RPMI7951 (cell line): ENCODE results near the gene TAF3. TPM values are rescaled to one million over a fixed set of nuclear protein-coding genes. Genes with fewer than 3 reads are reported as not detected.
A peak's percentile ranks its signal among the peaks of the same experiment; 100 is the strongest.
"Not testable (repeated sequence)": the region's sequence is repeated elsewhere in the genome, so short reads cannot be mapped to it uniquely, and the experiment has no call there.

Source experiments
- DNase-seq: peaks from one replicate; pipeline ENCODE4 v3.0.0-alpha.2; 2012; ENCODE audit warnings: low read depth
- total RNA-seq: library from RNA; depleted of rRNA; stranded (reverse); fragments of >200 nt; shearing (Covaris generic); gene quantifications from 2 replicates; pipeline ENCODE4 v1.2.3, GENCODE V29; 2014; rRNA removed

The TAF3 gene
- 1.6 and 2.5 TPM in 2 replicates for total RNA-seq

DNA sequence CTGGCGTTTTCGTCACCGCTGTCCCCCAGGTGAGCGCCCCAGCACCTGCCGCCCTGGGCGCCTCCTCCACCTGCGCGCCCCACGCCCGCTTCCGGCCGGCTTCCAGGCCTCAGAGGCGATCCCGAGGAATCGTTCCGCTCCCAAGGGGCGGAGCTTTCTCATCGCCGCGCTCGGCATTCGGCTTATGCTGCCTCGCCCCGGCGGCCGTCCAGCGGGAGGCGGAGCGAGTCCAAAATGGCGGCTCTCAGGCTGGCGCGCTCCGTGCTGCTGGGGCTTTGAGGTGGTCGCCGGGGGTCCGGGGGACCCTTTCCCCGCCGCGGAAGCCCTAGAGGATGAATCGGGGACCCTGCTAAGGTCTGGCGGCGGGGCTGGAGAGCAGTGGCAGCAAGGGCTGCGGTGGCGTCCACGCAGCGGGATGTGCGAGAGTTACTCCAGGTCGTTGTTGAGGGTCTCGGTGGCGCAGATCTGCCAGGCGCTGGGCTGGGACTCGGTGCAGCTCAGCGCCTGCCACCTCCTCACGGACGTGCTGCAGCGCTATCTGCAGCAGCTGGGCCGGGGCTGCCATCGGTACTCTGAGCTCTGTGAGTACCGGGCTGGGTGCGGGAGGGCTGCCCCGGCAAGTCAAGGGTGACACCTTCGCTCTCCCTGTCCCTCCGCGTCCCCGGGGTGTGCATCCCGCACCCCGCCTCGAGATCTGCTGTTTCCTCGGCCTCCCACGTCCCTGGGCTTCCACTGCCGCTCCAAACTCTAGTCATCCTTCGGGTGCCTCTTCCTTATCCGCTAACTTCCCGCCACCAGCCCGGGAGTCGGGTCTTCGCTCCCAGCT lies at the start of gene TAF3:
Gene TAF3 (plus strand): TSS at position 211 of the 826 bp plus-strand sequence. CDS start 205 bp downstream, at position 416.
- DNase-seq = peak; percentile 86

DNA sequence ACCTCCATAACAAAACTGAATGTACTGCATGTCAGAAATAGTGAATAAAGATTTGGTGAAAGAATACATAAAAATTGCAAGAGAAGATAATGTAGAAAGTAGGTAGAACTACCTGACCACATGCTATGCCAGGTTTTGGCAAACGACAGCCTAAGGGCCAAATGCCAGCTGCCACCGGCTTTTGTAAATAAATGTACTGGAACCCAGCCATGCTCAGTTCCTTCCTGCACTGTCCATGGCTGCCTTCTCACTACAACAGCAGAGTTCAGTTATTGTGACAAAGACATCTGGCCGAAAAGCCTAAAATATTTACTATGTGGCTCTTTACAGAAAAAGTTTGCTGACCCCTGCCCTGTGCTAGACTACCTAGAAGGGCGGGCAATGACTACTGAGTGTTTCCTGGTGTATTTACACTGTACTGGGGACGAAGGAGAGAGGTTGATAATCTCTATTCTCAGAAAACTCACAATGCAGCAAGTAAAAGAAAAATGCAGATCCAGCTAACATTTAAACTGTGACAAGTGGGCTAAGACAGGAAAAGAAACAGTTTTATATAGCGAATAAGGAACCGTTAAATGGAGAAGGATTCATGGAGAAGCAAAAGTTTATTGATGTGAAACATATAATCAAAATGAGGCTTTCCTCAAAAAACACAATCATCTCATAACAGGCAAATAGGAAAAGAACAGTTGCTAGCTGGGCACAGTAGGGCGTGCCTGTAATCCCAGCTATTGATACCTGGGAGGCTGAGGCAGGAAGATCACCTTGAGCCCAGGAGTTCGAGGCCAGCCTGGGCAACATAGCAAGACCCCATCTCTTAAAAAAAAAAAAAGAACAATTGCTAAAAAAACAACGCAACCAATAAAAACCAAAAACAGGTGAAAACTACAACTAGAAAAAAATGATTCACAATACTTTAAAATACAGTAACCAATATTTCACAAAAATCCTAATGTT lies 44.2 kb upstream of the TAF3 start:
- DNase-seq = no peak

GRCh38 chr10:7776777-7777176 lies 41.5 kb upstream of the TAF3 start:
- DNase-seq = no peak

DNA sequence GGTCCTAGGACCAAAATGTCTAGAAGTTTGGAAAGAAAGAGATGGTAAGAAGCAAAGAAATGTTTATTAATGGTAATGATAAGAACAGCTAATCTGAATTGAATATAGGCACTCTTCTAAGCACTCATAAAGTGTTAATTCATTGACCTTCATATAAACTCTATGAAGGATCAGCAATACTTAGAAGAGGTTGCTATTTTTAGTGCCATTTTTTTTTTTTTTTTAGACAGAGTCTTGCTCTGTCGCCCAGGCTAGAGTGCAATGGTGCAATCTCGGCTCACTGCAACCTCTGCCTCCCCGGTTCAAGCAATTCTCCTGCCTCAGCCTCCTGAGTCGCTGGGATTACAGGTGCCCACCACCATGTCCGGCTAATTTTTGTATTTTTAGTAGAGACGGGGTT lies 36.1 kb upstream of the TAF3 start:
- not testable (repeated sequence) for DNase-seq

GRCh38 chr10:7786430-7786829 lies 31.9 kb upstream of the TAF3 start:
- DNase-seq = no peak

DNA sequence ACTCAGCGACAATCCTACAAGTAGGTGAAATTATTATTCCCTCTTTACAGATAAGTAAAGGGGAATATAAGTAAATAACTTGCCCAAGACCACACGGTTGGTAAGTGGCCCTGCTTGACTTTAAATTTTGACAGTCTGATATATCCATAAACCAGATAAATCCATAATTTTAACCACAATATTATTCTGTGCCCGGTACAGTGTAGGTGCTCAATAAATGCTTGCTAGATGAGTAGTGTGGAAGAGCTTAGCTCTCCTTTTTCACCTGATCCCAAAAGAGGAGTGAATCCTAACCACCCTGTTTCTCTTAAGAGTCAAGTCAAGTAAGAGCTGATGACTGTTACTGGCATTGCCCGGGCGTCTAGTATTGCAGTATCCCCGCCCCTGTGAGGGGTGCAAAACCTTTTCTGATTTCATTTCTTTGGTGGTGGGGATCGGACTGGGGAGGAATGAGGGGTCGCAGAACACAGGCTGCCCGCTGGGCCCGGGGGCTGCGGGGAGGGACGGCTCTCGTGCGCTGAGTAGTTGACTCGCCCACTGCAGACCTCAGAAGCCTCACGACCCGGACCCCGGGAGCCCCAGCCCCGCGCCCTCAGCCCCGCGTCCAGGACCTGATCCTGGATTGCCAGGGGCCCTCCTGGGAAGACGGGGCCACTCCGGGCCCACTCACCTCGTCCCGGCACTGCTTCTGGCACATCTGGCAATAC lies 31.0 kb upstream of the TAF3 start:
- DNase-seq = peak; percentile 20

DNA sequence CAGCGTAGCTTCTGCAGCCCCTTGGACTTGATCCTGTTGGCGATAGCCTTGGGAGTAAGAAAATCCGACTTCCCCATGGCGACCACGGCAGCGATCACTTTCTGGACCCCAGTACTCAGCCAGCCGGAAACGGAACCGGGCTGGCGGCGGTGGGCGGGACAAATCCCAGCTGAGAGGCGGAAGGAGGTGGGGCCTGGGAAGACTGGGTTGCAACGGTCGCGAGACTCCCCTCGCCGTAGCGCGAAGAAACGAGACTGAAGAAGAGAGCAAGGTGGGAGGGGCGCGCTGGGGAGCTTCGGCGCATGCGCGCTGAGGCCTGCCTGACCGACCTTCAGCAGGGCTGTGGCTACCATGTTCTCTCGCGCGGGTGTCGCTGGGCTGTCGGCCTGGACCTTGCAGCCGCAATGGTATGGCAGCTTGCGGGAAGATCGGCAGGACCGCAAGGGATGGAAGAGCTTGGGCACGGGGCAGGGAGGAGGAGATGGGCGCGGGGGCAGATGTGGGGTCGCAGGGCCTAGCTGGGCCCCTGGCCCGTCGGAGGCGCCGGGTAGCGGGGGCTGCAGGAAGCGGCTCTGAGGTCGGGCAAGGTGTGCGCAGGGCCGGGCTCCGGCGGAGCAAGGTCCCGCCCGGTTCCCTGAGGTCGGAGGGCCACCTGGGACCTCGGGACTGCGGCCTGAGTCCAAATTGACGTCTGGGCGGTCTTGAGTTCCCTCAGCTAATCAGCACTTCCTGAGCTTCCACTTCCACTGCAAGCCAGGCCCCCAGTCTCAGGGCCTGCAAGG lies 30.3 kb upstream of the TAF3 start, which contains the start of the genes ATP5F1C and KIN:
Gene ATP5F1C (plus strand): TSS at position 321 of the 782 bp plus-strand sequence. CDS start 31 bp downstream, at position 352.
Gene KIN (minus strand): TSS at position 137 of the 782 bp plus-strand sequence. CDS start 60 bp downstream, at position 77.
- peak; percentile 95 for DNase-seq

- peak; percentile 34 for DNase-seq
Observed at GRCh38 chr10:7788639-7789286, 29.5 kb upstream of the TAF3 start.

- peak; percentile 61 for DNase-seq
Observed at GRCh38 chr10:7789390-7789789, 28.9 kb upstream of the TAF3 start.

- peak; percentile 15 for DNase-seq
Observed at GRCh38 chr10:7792541-7792940, 25.8 kb upstream of the TAF3 start.

- no peak for DNase-seq
Observed at GRCh38 chr10:7794251-7795026, 23.9 kb upstream of the TAF3 start.

GRCh38 chr10:7795605-7796004 lies 22.7 kb upstream of the TAF3 start:
- DNase-seq = peak; percentile 26

DNA sequence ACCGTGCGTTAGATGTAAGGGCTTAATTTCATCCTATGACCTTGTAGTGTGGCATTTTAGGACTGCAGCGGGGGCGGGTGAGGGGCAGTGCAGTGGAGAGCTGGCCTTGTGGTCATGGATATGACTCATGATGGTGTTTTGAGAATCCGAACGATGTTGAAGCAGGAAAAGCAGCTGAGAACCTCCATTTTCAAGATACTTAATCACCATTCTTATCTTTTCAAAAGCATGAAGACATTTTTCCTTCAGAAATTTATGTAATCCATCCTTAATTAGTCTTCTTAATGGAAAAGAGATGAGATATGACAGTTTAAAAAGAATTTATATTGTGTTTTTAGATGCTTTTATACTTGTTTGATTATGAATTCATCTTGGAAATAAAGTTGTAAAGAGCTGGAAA lies 20.7 kb upstream of the TAF3 start:
- peak; percentile 89 for DNase-seq

GRCh38 chr10:7802606-7803005 lies 15.7 kb upstream of the TAF3 start:
- DNase-seq = no peak

DNA sequence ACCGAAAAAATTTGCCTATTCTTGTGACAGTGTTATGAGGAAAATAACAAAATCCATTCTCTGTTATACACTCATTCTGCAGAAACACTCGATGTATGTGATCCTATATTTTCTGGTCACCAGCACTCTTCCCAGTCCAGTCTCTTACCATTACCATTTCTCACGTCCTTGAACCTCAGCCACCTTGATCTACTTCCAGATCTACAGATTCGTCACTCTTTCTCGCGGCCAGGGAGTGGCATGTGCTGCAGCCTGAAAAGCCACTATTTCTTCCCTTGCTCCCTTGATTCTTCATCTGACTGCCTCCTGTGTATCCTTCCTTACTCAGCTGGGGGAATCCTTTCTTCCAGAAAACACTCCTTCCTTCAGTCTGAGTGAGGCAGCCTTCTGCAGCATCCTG lies 14.1 kb upstream of the TAF3 start:
- DNase-seq = no peak

GRCh38 chr10:7804741-7805140 lies 13.6 kb upstream of the TAF3 start:
- DNase-seq = no peak

DNA sequence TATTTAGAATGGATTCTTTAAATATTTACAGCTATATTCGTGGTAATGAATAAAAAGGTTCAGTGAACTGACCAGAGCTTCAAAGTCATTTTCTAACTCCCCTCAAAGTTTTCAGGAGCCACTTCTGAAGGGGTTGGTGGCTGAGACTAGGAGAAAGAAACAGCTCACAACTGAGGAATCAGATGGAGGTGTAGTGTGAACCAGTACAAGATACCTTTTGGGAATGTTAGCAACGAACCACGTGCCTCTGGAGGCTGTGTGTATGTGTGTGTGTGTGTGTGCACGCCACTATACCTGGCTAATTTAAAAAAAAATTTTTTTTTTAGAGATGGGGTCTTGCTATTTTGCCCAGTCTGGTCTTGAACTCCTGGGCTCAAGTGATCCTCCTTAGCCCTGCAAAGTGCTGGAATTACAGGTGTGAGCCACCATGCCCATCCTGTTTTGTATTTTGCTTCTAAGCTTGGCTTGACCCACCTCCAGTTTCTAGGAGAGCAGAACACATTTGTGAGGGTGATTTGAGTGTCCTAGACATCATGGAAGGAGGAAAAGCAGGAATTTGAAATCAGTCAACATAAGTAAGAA lies 9.5 kb upstream of the TAF3 start:
- DNase-seq = no peak

DNA sequence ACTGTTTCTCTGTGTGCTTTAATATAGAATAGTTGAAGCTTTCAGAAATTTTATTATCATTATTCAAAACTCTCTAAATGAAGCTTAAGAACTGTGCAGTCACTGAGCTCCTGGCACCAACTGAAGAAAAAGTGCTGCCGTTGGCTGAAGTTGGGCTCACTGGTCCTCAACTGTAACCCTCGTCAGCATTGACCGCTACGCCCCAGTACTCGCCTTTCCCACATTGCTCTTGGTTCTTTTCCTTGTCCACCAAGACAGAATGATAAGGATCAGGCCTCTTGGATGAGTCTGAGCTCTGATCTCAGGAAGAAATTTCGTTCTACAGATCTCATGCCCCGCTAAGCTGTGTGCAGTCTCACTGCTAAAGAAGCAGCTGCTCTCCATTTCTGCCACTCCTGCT lies 7.9 kb upstream of the TAF3 start:
- DNase-seq = no peak

DNA sequence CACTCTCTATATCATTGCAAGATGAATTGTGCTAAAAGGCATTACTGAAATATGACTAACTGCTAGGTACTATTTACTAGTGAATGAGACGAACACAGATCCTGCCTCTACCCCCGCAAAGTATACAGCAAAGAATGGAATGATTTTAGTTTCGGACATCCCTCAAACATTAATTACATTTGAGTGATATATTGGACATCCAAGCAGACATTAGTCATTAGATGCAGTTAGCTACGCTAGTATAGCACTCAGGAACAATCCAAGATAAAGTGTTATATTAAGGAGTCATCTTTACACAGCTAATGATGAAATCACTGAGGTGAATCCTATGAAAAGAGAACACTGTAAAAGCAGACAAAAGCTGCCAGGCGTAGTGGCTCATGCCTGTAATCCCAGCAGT lies 7.3 kb upstream of the TAF3 start:
- DNase-seq = no peak
